Fibroblast of villous mesenchyme (primary cell): ENCODE measurements around the gene HDAC11. TPM values are rescaled to one million over a fixed set of nuclear protein-coding genes. Genes with fewer than 3 reads are reported as not detected.

Experiments
- DNase-seq: peaks from one replicate; pipeline ENCODE4 v3.0.0-alpha.2; 2010; ENCODE audit warnings: low read depth
- H3K4me3 ChIP-seq: 2 replicates; pipeline ENCODE4 v1.5.1; 2011; ENCODE audit warnings: low read depth, mild to moderate bottlenecking, low read length
- total RNA-seq: library from RNA; depleted of rRNA; stranded (reverse); fragments of >200 nt; gene quantifications from 2 replicates; pipeline ENCODE4 v1.2.3, GENCODE V29; 2012
- TF ChIP-seq, protein P1 (sequence below): IDR thresholded peaks from 2 replicates; pipeline ENCODE4 v1.5.1; 2012; ENCODE audit warnings: low read depth, mild to moderate bottlenecking, low read length; ENCODE audit not compliant: insufficient read depth

The HDAC11 gene
- total RNA-seq, 1 donor: 9.5 TPM

GRCh38 chr3:13462125-13462629, 17.9 kb upstream of the HDAC11 start:
- TF ChIP-seq, protein P1, sequence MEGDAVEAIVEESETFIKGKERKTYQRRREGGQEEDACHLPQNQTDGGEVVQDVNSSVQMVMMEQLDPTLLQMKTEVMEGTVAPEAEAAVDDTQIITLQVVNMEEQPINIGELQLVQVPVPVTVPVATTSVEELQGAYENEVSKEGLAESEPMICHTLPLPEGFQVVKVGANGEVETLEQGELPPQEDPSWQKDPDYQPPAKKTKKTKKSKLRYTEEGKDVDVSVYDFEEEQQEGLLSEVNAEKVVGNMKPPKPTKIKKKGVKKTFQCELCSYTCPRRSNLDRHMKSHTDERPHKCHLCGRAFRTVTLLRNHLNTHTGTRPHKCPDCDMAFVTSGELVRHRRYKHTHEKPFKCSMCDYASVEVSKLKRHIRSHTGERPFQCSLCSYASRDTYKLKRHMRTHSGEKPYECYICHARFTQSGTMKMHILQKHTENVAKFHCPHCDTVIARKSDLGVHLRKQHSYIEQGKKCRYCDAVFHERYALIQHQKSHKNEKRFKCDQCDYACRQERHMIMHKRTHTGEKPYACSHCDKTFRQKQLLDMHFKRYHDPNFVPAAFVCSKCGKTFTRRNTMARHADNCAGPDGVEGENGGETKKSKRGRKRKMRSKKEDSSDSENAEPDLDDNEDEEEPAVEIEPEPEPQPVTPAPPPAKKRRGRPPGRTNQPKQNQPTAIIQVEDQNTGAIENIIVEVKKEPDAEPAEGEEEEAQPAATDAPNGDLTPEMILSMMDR: no peak
- H3K4me3 ChIP-seq: no peak overlapping the region
- no peak for DNase-seq

- no peak overlapping the region for H3K4me3 ChIP-seq
- no peak for DNase-seq
- TF ChIP-seq, protein P1: no peak
These were observed 17.3 kb upstream of the HDAC11 start for GRCh38 chr3:13462822-13463221.

DNA sequence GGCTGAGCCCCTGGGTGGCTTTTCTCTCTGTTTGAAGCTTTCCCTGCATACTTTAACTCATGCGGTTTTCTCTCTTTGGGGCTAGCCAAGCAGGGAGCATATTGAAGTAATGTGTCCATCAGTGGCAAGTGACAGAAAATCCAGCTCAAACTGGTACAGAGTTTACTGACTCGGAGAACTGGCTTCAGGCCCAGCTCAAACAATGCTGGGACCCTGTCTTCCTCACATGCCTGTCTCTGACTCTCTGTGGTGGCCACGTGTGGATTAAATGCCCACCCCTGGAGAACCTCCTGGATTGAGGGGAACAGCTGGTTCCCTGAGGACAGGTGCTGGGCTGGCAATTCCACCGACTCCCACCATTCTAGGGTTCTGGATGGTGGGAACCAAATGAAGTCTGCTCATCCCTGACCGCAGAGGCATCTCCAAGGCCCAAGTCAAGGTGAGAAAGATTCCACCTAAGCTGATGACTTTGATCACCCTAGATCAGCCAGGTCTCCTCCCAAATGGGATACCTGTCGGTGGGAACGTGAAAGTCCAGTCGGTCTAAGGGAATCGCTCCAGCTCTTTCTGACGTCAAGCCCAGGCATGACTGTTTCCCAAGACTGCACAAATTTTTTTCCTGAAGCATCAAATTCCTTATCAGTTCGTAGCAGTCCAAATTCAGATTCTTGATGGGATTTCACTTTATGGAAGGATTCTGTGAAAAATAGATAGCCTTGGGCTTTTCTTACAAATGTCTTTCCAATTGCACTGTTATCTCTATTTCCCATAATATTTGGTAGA, 16.3 kb upstream of the HDAC11 start:
- DNase-seq: no peak
- no peak overlapping the region for H3K4me3 ChIP-seq
- TF ChIP-seq, protein P1: no peak

GRCh38 chr3:13465236-13465873, 14.8 kb upstream of the HDAC11 start:
- H3K4me3 ChIP-seq: no peak overlapping the region
- TF ChIP-seq, protein P1: no peak
- no peak for DNase-seq

DNA sequence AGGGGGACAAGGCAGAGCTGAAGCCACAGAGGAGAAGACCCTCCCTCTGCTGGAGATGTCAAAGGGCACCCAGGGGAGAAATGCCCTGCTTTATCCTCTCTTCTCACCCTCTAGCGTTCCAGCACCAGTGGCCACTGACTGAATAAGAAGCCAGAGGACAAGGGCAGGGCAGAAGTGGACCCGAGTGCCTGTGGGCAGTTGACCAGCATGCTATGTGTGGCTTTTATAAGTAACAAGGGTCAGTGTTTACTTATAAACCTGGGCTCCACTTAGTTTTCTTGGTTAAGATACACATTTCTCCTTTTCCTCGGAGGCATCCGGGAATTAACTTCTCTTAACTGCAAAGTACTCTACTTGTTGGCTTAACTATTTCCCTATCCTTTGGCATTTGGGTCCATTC, 13.3 kb upstream of the HDAC11 start:
- TF ChIP-seq, protein P1: no peak
- no peak overlapping the region for H3K4me3 ChIP-seq
- DNase-seq: no peak

GRCh38 chr3:13470894-13471574, 9.1 kb upstream of the HDAC11 start:
- no peak for DNase-seq
- TF ChIP-seq, protein P1: no peak
- no peak overlapping the region for H3K4me3 ChIP-seq
